Panc1 (cell line): Measurements from ENCODE around the gene VPS41. TPM values are rescaled to one million over a fixed set of nuclear protein-coding genes. Genes with fewer than 3 reads are reported as not detected.

Experiments used
- ATAC-seq: fragments of 200-7000 bp; cut with Tn5 transposase; 2 replicates; pipeline ENCODE4 v1.9.1; 2020; ENCODE audit warnings: mild to moderate bottlenecking, moderate library complexity
- BruUV-seq: library from RNA; stranded (reverse); fragments of 400-500 nt; replicated peaks from 2 replicates; lab custom pipeline; 2021; lab: Mats Ljungman, UMichigan
- CTCF ChIA-PET: fragments of 300-600 bp; sonication (Branson Sonifier 250); formaldehyde crosslinking; loops from one replicate; lab custom pipeline; 2022; ENCODE audit warnings: antibody characterized with exemption; lab: Charles Lee
- POLR2A ChIA-PET: fragments of 300-600 bp; sonication (Branson Sonifier 250); formaldehyde crosslinking; loops from one replicate; lab custom pipeline; 2022; ENCODE audit warnings: antibody characterized with exemption; lab: Charles Lee
- DNase-seq: peaks from one replicate; pipeline ENCODE4 v3.0.0-alpha.2; 2010; ENCODE audit warnings: low read depth, low spot score
- H3K27ac ChIP-seq: 2 replicates; pipeline ENCODE4 v1.5.1; 2011; ENCODE audit warnings: mild to moderate bottlenecking, low read length, inconsistent platforms
- H3K27me3 ChIP-seq: fragments of 200-500 bp; sonication (Bioruptor generic); 2 replicates; pipeline ENCODE4 v1.6.0; 2014; ENCODE audit warnings: low read length, inconsistent platforms; ENCODE audit not compliant: control insufficient read depth, insufficient read depth
- H3K36me3 ChIP-seq: fragments of 200-500 bp; sonication (Bioruptor generic); 2 replicates; pipeline ENCODE4 v1.5.1; 2014; ENCODE audit warnings: inconsistent platforms, mild to moderate bottlenecking, low read length, moderate library complexity; ENCODE audit not compliant: control insufficient read depth, insufficient read depth
- H3K4me1 ChIP-seq: 2 replicates; pipeline ENCODE4 v1.5.1; 2011; ENCODE audit warnings: inconsistent platforms, mild to moderate bottlenecking, low read length, moderate library complexity; ENCODE audit not compliant: control insufficient read depth, insufficient read depth
- H3K4me3 ChIP-seq, 2 experiments: 2 replicates each; pipeline ENCODE4 v1.5.1; 2011 to 2012; ENCODE audit warnings: low read depth in 2 of 2, low read length in 2 of 2, mild to moderate bottlenecking in 2 of 2, inconsistent platforms in 1 of 2, moderate library complexity in 1 of 2
- H3K9me3 ChIP-seq: fragments of 200-500 bp; sonication (Bioruptor generic); 2 replicates; pipeline ENCODE4 v1.5.1; 2014; ENCODE audit warnings: low read depth, mild to moderate bottlenecking, inconsistent platforms, low read length, moderate library complexity; ENCODE audit not compliant: control insufficient read depth, insufficient read depth
- CTCF ChIP-seq: fragments of 450-650 bp; IDR thresholded peaks from 2 replicates; pipeline ENCODE4 v1.5.1; 2017; ENCODE audit warnings: mild to moderate bottlenecking
- POLR2AphosphoS5 ChIP-seq: IDR thresholded peaks from 2 replicates; pipeline ENCODE4 v1.6.1; 2012; ENCODE audit warnings: mild to moderate bottlenecking, low read depth, low read length, moderate library complexity
- SIN3A ChIP-seq: IDR thresholded peaks from 2 replicates; pipeline ENCODE4 v1.6.1; 2012; ENCODE audit warnings: low read depth, mild to moderate bottlenecking, low read length, moderate library complexity, borderline replicate concordance; ENCODE audit not compliant: insufficient read depth
- TCF7L2 ChIP-seq: IDR thresholded peaks from 2 replicates; pipeline ENCODE4 v1.6.1; 2011; ENCODE audit warnings: mild to moderate bottlenecking, low read depth, low read length, inconsistent platforms
- in situ Hi-C: cut with HindIII; loops from 2 replicates; pipeline ENCODE4 v1.10.0; 2016; ENCODE audit warnings: low sequenced_read_pairs, low pct_unique_long_range_greater_than_20kb
- intact Hi-C: fragments of 100-400 bp; cut with micrococcal nuclease; formaldehyde crosslinking; loops from one replicate; pipeline ENCODE4 v1.10.0; 2022; ENCODE audit not compliant: unreplicated experiment
- total RNA-seq: library from RNA; stranded (reverse); gene quantifications from one replicate; pipeline ENCODE4 v1.2.1, GENCODE V29; 2021; ENCODE audit not compliant: unreplicated experiment
- TF ChIP-seq, protein P1 (sequence below), 2 experiments: IDR thresholded peaks; 2 replicates each; pipeline ENCODE4 v1.6.1; 2011 to 2012; ENCODE audit warnings: low read depth in 2 of 2, control low read depth in 1 of 2, low read length in 1 of 2, mild to moderate bottlenecking in 1 of 2, moderate library complexity in 1 of 2; ENCODE audit not compliant: insufficient read depth in 1 of 2

The VPS41 gene
- total RNA-seq, 1 experiment from 2014 or later: 127 TPM

GRCh38 chr7:38938589-38938988 lies 29.6 kb upstream of the VPS41 start:
- H3K27ac ChIP-seq: no peak overlapping the region
- ATAC-seq (no peak), DNase-seq (no peak)
- no peak overlapping the region for H3K4me3 ChIP-seq
- no peak for TF ChIP-seq SIN3A
- TF ChIP-seq POLR2AphosphoS5: no peak
- TF ChIP-seq, protein P1, sequence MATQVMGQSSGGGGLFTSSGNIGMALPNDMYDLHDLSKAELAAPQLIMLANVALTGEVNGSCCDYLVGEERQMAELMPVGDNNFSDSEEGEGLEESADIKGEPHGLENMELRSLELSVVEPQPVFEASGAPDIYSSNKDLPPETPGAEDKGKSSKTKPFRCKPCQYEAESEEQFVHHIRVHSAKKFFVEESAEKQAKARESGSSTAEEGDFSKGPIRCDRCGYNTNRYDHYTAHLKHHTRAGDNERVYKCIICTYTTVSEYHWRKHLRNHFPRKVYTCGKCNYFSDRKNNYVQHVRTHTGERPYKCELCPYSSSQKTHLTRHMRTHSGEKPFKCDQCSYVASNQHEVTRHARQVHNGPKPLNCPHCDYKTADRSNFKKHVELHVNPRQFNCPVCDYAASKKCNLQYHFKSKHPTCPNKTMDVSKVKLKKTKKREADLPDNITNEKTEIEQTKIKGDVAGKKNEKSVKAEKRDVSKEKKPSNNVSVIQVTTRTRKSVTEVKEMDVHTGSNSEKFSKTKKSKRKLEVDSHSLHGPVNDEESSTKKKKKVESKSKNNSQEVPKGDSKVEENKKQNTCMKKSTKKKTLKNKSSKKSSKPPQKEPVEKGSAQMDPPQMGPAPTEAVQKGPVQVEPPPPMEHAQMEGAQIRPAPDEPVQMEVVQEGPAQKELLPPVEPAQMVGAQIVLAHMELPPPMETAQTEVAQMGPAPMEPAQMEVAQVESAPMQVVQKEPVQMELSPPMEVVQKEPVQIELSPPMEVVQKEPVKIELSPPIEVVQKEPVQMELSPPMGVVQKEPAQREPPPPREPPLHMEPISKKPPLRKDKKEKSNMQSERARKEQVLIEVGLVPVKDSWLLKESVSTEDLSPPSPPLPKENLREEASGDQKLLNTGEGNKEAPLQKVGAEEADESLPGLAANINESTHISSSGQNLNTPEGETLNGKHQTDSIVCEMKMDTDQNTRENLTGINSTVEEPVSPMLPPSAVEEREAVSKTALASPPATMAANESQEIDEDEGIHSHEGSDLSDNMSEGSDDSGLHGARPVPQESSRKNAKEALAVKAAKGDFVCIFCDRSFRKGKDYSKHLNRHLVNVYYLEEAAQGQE (IDR thresholded peaks at IDR 0.05; ENCODE audit: insufficient read depth in 1 of 2, low read depth in 2 of 2, low read length in 1 of 2): no peak
- no peak for TF ChIP-seq TCF7L2
- no peak for TF ChIP-seq CTCF
- in situ Hi-C loops (no loop called here), intact Hi-C loops (no loop called here)
- H3K4me1 ChIP-seq: no peaks in the 10 kb centered on the region
- CTCF ChIA-PET: no interaction called here
- H3K9me3 ChIP-seq: no peaks in the 10 kb centered on the region
- H3K27me3 ChIP-seq: peaks cover 5% of the 10 kb centered on the region; the same call in 1 of the 2 replicates
- no TSS peak for BruUV-seq
- no peaks in the 10 kb centered on the region for H3K36me3 ChIP-seq
- POLR2A ChIA-PET: no interaction called here

- H3K4me1 ChIP-seq: no peaks in the 10 kb centered on the region
- no peak for TF ChIP-seq SIN3A
- no peak for TF ChIP-seq CTCF
- TF ChIP-seq POLR2AphosphoS5: no peak
- TF ChIP-seq, protein P1 (IDR thresholded peaks at IDR 0.05; ENCODE audit: insufficient read depth in 1 of 2, low read depth in 2 of 2, low read length in 1 of 2): no peak
- no peak for TF ChIP-seq TCF7L2
- in situ Hi-C loops (no loop called here), intact Hi-C loops (no loop called here)
- no TSS peak for BruUV-seq
- ChIA-PET POLR2A (no interaction called here), CTCF (no interaction called here)
- DNase-seq (no peak), ATAC-seq (no peak)
- H3K36me3 ChIP-seq: no peaks in the 10 kb centered on the region
- H3K9me3 ChIP-seq: no peaks in the 10 kb centered on the region
- no peak overlapping the region for H3K27ac ChIP-seq
- peaks cover 2% of the 10 kb centered on the region; the same call in 1 of the 2 replicates for H3K27me3 ChIP-seq
- H3K4me3 ChIP-seq: no peak overlapping the region
Observed at GRCh38 chr7:38938001-38938485, 29.1 kb upstream of the VPS41 start.
